ENCODE measurements around the gene SLC29A1. TPM values are rescaled to one million over a fixed set of nuclear protein-coding genes. Genes with fewer than 3 reads are reported as not detected.

SLC29A1 gene
- total and polyA plus RNA-seq, 4 donors: 15.1 to 67.2 (median 16.7) TPM

GRCh38 chr6:44214307-44214706 is 9.1 kb upstream of the SLC29A1 start:
- Histone ChIP-seq H3K36me3 (ENCODE audit: control insufficient read depth in 4 of 4, insufficient read depth in 3 of 4, low read depth in 1 of 4, low read length in 3 of 4) (no peaks in the 10 kb centered on the region), H3K4me3 (ENCODE audit: low read depth in 1 of 3, low read length in 3 of 3) (no peak overlapping the region), H3K9me3 (ENCODE audit: control insufficient read depth in 4 of 4, low read length in 3 of 4) (no peaks in the 10 kb centered on the region), H3K4me1 (ENCODE audit: control insufficient read depth in 4 of 4, insufficient read depth in 4 of 4, low read length in 3 of 4) (peaks cover 19 to 30% (median 25%) of the 10 kb centered on the region in 4 donors), H3K9ac (ENCODE audit: low read depth in 1 of 2, low read length in 2 of 2) (no peak overlapping the region), H3K27me3 (ENCODE audit: control insufficient read depth in 4 of 4, insufficient read depth in 4 of 4, low read length in 3 of 4) (no peaks in the 10 kb centered on the region), H3K27ac (ENCODE audit: low read depth in 1 of 2, low read length in 2 of 2) (no peak overlapping the region)
- 95% methylated on average over 6 of the region's 6 CpGs for WGBS
- no peak for TF ChIP-seq YY1 (IDR thresholded peaks at IDR 0.05)
- TF ChIP-seq SP1 (IDR thresholded peaks at IDR 0.05): no peak
- TF ChIP-seq EGR1 (IDR thresholded peaks at IDR 0.05; ENCODE audit: low read depth in 2 of 2): no peak
- no peak for TF ChIP-seq FOXA1 (IDR thresholded peaks at IDR 0.05)
- no peak for TF ChIP-seq MAX (IDR thresholded peaks at IDR 0.05)
- TF ChIP-seq, protein P1, sequence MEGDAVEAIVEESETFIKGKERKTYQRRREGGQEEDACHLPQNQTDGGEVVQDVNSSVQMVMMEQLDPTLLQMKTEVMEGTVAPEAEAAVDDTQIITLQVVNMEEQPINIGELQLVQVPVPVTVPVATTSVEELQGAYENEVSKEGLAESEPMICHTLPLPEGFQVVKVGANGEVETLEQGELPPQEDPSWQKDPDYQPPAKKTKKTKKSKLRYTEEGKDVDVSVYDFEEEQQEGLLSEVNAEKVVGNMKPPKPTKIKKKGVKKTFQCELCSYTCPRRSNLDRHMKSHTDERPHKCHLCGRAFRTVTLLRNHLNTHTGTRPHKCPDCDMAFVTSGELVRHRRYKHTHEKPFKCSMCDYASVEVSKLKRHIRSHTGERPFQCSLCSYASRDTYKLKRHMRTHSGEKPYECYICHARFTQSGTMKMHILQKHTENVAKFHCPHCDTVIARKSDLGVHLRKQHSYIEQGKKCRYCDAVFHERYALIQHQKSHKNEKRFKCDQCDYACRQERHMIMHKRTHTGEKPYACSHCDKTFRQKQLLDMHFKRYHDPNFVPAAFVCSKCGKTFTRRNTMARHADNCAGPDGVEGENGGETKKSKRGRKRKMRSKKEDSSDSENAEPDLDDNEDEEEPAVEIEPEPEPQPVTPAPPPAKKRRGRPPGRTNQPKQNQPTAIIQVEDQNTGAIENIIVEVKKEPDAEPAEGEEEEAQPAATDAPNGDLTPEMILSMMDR (IDR thresholded peaks at IDR 0.05; ENCODE audit: low read depth, low read length, missing input control): no peak
- no peak for TF ChIP-seq HNF4G (IDR thresholded peaks at IDR 0.05)
- no peak for DNase-seq (ENCODE audit: low spot score)

- Histone ChIP-seq H3K27me3 (ENCODE audit: control insufficient read depth in 4 of 4, insufficient read depth in 4 of 4, low read length in 3 of 4) (no peaks in the 10 kb centered on the region), H3K9ac (ENCODE audit: low read depth in 1 of 2, low read length in 2 of 2) (peak within 1 kb of the TSS in 1 of 2 donors; percentile 9), H3K27ac (ENCODE audit: low read depth in 1 of 2, low read length in 2 of 2) (peak within 1 kb of the TSS; percentile 82 to 92), H3K4me3 (ENCODE audit: low read depth in 1 of 3, low read length in 3 of 3) (no peak within 1 kb of the TSS), H3K9me3 (ENCODE audit: control insufficient read depth in 4 of 4, low read length in 3 of 4) (no peaks in the 10 kb centered on the region), H3K36me3 (ENCODE audit: control insufficient read depth in 4 of 4, insufficient read depth in 3 of 4, low read depth in 1 of 4, low read length in 3 of 4) (no peaks in the 10 kb centered on the region), H3K4me1 (ENCODE audit: control insufficient read depth in 4 of 4, insufficient read depth in 4 of 4, low read length in 3 of 4) (peaks cover 30 to 53% (median 35%) of the 10 kb centered on the region in 4 donors)
- no peak for DNase-seq (ENCODE audit: low spot score)
- 53% methylated on average over 7 of the region's 7 CpGs for WGBS
- no peak for TF ChIP-seq RXRA (IDR thresholded peaks at IDR 0.05)
- TF ChIP-seq HNF4A (conservative IDR thresholded peaks at IDR 0.05): no peak
These were observed 6.6 kb upstream of the SLC29A1 start, which contains the start of gene MYMX for GRCh38 chr6:44216677-44217331. Gene MYMX, plus strand, starts transcription at chr6:44216926. Its CDS starts 546 bp downstream, at chr6:44217472.

- Histone ChIP-seq H3K27ac (ENCODE audit: low read depth in 1 of 2, low read length in 2 of 2) (peak overlapping the region; percentile 82 to 92), H3K9ac (ENCODE audit: low read depth in 1 of 2, low read length in 2 of 2) (peak overlapping the region in 1 of 2 donors; percentile 9), H3K9me3 (ENCODE audit: control insufficient read depth in 4 of 4, low read length in 3 of 4) (no peaks in the 10 kb centered on the region), H3K36me3 (ENCODE audit: control insufficient read depth in 4 of 4, insufficient read depth in 3 of 4, low read depth in 1 of 4, low read length in 3 of 4) (no peaks in the 10 kb centered on the region), H3K4me3 (ENCODE audit: low read depth in 1 of 3, low read length in 3 of 3) (no peak overlapping the region), H3K4me1 (ENCODE audit: control insufficient read depth in 4 of 4, insufficient read depth in 4 of 4, low read length in 3 of 4) (peaks cover 32 to 59% (median 41%) of the 10 kb centered on the region in 4 donors), H3K27me3 (ENCODE audit: control insufficient read depth in 4 of 4, insufficient read depth in 4 of 4, low read length in 3 of 4) (no peaks in the 10 kb centered on the region)
- 35% methylated on average over 16 of the region's 16 CpGs for WGBS
- DNase-seq (ENCODE audit: low spot score): no peak
- TF ChIP-seq, protein P1 (IDR thresholded peaks at IDR 0.05; ENCODE audit: low read depth, low read length, missing input control): no peak
- TF ChIP-seq, protein P2, sequence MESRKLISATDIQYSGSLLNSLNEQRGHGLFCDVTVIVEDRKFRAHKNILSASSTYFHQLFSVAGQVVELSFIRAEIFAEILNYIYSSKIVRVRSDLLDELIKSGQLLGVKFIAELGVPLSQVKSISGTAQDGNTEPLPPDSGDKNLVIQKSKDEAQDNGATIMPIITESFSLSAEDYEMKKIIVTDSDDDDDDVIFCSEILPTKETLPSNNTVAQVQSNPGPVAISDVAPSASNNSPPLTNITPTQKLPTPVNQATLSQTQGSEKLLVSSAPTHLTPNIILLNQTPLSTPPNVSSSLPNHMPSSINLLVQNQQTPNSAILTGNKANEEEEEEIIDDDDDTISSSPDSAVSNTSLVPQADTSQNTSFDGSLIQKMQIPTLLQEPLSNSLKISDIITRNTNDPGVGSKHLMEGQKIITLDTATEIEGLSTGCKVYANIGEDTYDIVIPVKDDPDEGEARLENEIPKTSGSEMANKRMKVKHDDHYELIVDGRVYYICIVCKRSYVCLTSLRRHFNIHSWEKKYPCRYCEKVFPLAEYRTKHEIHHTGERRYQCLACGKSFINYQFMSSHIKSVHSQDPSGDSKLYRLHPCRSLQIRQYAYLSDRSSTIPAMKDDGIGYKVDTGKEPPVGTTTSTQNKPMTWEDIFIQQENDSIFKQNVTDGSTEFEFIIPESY (IDR thresholded peaks at IDR 0.05): no peak
- TF ChIP-seq FOXA2 (IDR thresholded peaks at IDR 0.05) (no peak), MAX (IDR thresholded peaks at IDR 0.05) (no peak), SP1 (IDR thresholded peaks at IDR 0.05) (no peak), GABPA (IDR thresholded peaks at IDR 0.05 in 1 of 2, conservative IDR thresholded peaks at IDR 0.05 in 1 of 2) (no peak), HNF4G (IDR thresholded peaks at IDR 0.05) (no peak), YY1 (IDR thresholded peaks at IDR 0.05) (peak; percentile 21), JUND (IDR thresholded peaks at IDR 0.05) (no peak), FOXA1 (IDR thresholded peaks at IDR 0.05) (no peak), EGR1 (IDR thresholded peaks at IDR 0.05; ENCODE audit: low read depth in 2 of 2) (no peak), RAD21 (IDR thresholded peaks at IDR 0.05) (peak in 1 of 2 donors; percentile 17), HNF4A (conservative IDR thresholded peaks at IDR 0.05) (peak in 1 of 2 donors; percentile 32)
These were observed 5.9 kb upstream of the SLC29A1 start for GRCh38 chr6:44217332-44218143.
